B cell (primary cell): Measurements from ENCODE around the gene KRT4.

ENCODE experiments used
- EZH2 ChIP-seq: IDR thresholded peaks from 2 replicates; pipeline ENCODE4 v1.6.1; 2012; ENCODE audit warnings: borderline replicate concordance, low read depth, mild to moderate bottlenecking, moderate library complexity, low read length; ENCODE audit not compliant: insufficient read depth, poor library complexity, severe bottlenecking
- TF ChIP-seq, protein P1 (sequence below): fragments of 200-600 bp; IDR thresholded peaks from one replicate; pipeline ENCODE4 v1.8.0; 2022; ENCODE audit warnings: antibody characterized with exemption, mild to moderate bottlenecking

DNA sequence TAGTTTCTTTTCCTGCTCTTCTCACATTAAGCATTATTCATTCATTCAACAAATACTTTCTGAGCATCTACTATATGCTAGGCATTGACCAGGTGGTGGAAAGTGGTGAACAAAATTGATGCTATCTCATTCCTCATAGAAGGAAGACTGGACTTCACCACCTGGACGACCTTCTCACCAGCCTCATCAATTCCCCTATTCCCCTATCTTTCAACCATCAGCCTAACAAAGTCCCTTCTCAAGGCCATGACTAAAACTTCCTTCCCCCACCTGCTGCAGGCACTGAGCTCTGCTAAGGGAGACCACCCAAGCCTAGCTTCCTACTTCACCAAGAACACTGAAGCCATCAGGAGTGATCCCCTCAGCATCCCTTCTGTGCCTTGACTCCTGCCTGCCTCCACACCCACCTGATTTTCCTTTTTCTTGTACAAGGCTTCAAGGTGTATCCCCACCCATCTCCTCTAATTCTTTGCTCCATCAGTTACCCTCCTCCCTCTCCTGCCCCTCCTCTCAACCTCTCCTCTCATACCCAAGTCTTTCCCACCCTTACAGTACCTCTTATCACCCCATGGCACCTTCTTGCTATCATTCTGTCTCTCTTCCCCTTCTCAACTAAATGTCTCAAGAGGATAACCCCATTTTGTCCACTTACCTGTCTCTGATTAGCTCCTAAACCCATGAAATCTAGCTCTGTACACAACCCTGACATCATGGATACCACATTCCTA is 56.3 kb downstream of the KRT4 start:
- TF ChIP-seq, protein P1, sequence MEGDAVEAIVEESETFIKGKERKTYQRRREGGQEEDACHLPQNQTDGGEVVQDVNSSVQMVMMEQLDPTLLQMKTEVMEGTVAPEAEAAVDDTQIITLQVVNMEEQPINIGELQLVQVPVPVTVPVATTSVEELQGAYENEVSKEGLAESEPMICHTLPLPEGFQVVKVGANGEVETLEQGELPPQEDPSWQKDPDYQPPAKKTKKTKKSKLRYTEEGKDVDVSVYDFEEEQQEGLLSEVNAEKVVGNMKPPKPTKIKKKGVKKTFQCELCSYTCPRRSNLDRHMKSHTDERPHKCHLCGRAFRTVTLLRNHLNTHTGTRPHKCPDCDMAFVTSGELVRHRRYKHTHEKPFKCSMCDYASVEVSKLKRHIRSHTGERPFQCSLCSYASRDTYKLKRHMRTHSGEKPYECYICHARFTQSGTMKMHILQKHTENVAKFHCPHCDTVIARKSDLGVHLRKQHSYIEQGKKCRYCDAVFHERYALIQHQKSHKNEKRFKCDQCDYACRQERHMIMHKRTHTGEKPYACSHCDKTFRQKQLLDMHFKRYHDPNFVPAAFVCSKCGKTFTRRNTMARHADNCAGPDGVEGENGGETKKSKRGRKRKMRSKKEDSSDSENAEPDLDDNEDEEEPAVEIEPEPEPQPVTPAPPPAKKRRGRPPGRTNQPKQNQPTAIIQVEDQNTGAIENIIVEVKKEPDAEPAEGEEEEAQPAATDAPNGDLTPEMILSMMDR, result no peak
- no peak for TF ChIP-seq EZH2
